HepG2 (cell line): ENCODE results near the gene DNAJB12. TPM values are rescaled to one million over a fixed set of nuclear protein-coding genes. Genes with fewer than 3 reads are reported as not detected.
A peak's percentile ranks its signal among the peaks of the same experiment; 100 is the strongest.

Source experiments
- CCAR2 ChIP-seq: fragments of 200-400 bp; formaldehyde crosslinking; optimal IDR thresholded peaks from 2 replicates; pipeline ENCODE3; 2018; ENCODE audit warnings: low read depth, mild to moderate bottlenecking, low read length, moderate library complexity
- ERF ChIP-seq: IDR thresholded peaks from 2 replicates; pipeline ENCODE4 v1.6.1; 2018; ENCODE audit warnings: missing biosample characterization, missing genetic modification reagents
- HHEX ChIP-seq: IDR thresholded peaks from 2 replicates; pipeline ENCODE4 v1.6.1; 2016; ENCODE audit warnings: control low read depth
- HNF4G ChIP-seq, 2 experiments: sonication (generic) in 1 of 2; formaldehyde crosslinking in 1 of 2; IDR thresholded peaks; 2 replicates each; pipeline versions ENCODE4 v1.4.0 to v1.6.1; 2011 to 2020; ENCODE audit warnings: borderline replicate concordance in 2 of 2, low read depth in 2 of 2, mild to moderate bottlenecking in 2 of 2, low read length in 1 of 2, missing genetic modification reagents in 1 of 2, moderate library complexity in 1 of 2
- JUND ChIP-seq: sonication (generic); formaldehyde crosslinking; IDR thresholded peaks from 2 replicates; pipeline ENCODE4 v1.8.0; 2022; ENCODE audit warnings: mild to moderate bottlenecking, missing genetic modification reagents
- KLF16 ChIP-seq, 2 experiments: sonication (generic) in 1 of 2; formaldehyde crosslinking in 1 of 2; IDR thresholded peaks; 2 replicates each; pipeline versions ENCODE4 v1.6.1 to v1.8.0; 2016 to 2023; ENCODE audit warnings: missing genetic modification reagents in 2 of 2, missing compliant biosample characterization in 1 of 2
- MAFG ChIP-seq: sonication (generic); formaldehyde crosslinking; IDR thresholded peaks from 2 replicates; pipeline ENCODE4 v1.5.1; 2020; ENCODE audit warnings: mild to moderate bottlenecking, missing genetic modification reagents
- NBN ChIP-seq: fragments of 450-650 bp; conservative IDR thresholded peaks from 2 replicates; pipeline ENCODE4 v1.6.1; 2017
- PHF20 ChIP-seq: sonication (generic); formaldehyde crosslinking; IDR thresholded peaks from 2 replicates; pipeline ENCODE4 v1.5.0; 2020; ENCODE audit warnings: mild to moderate bottlenecking, missing genetic modification reagents
- STAT5B ChIP-seq: sonication (generic); formaldehyde crosslinking; IDR thresholded peaks from 2 replicates; pipeline ENCODE4 v1.4.0; 2020; ENCODE audit warnings: missing genetic modification reagents
- TAF15 ChIP-seq: fragments of 200-400 bp; formaldehyde crosslinking; IDR thresholded peaks from one replicate; pipeline ENCODE4 v1.6.1; 2018; ENCODE audit warnings: mild to moderate bottlenecking, low read depth, low read length; ENCODE audit not compliant: poor library complexity, severe bottlenecking
- XBP1 ChIP-seq: sonication (generic); formaldehyde crosslinking; IDR thresholded peaks from 2 replicates; pipeline ENCODE4 v1.5.0; 2020; ENCODE audit warnings: missing genetic modification reagents
- ZBTB4 ChIP-seq: sonication (generic); formaldehyde crosslinking; IDR thresholded peaks from 2 replicates; pipeline ENCODE4 v1.4.0; 2020; ENCODE audit warnings: missing genetic modification reagents, mild to moderate bottlenecking, borderline replicate concordance
- ZBTB49 ChIP-seq: sonication (generic); formaldehyde crosslinking; IDR thresholded peaks from 2 replicates; pipeline ENCODE4 v1.4.0; 2020; ENCODE audit warnings: missing genetic modification reagents, borderline replicate concordance
- ZFP36L2 ChIP-seq: sonication (generic); formaldehyde crosslinking; IDR thresholded peaks from 2 replicates; pipeline ENCODE4 v1.4.0; 2020; ENCODE audit warnings: missing genetic modification reagents
- ZFX ChIP-seq: sonication (generic); formaldehyde crosslinking; IDR thresholded peaks from 2 replicates; pipeline ENCODE4 v1.4.0; 2020; ENCODE audit warnings: mild to moderate bottlenecking, low read depth, missing genetic modification reagents, moderate library complexity
- ZNF367 ChIP-seq: sonication (generic); formaldehyde crosslinking; IDR thresholded peaks from 2 replicates; pipeline ENCODE4 v1.4.0; 2020; ENCODE audit warnings: missing genetic modification reagents, borderline replicate concordance
- ZNF562 ChIP-seq: sonication (generic); formaldehyde crosslinking; IDR thresholded peaks from 2 replicates; pipeline ENCODE4 v1.8.0; 2022; ENCODE audit warnings: missing genetic modification reagents, borderline replicate concordance
- ZNF672 ChIP-seq: sonication (generic); formaldehyde crosslinking; IDR thresholded peaks from 2 replicates; pipeline ENCODE4 v1.8.1; 2022; ENCODE audit warnings: missing genetic modification reagents
- ZNF678 ChIP-seq: sonication (generic); formaldehyde crosslinking; IDR thresholded peaks from 2 replicates; pipeline ENCODE4 v1.4.0; 2020; ENCODE audit warnings: mild to moderate bottlenecking, missing genetic modification reagents
- ZNF691 ChIP-seq: sonication (generic); formaldehyde crosslinking; IDR thresholded peaks from 2 replicates; pipeline ENCODE4 v1.4.0; 2020; ENCODE audit warnings: missing genetic modification reagents, low read depth, mild to moderate bottlenecking, borderline replicate concordance
- ZNF724P ChIP-seq: sonication (generic); formaldehyde crosslinking; IDR thresholded peaks from 2 replicates; pipeline ENCODE4 v1.8.0; 2022; ENCODE audit warnings: missing genetic modification reagents, borderline replicate concordance
- ZNF75D ChIP-seq: sonication (generic); formaldehyde crosslinking; IDR thresholded peaks from 2 replicates; pipeline ENCODE4 v1.8.1; 2023; ENCODE audit warnings: missing genetic modification reagents, mild to moderate bottlenecking, borderline replicate concordance
- ZNF83 ChIP-seq: sonication (generic); formaldehyde crosslinking; IDR thresholded peaks from 2 replicates; pipeline ENCODE4 v1.4.0; 2020; ENCODE audit warnings: missing genetic modification reagents, mild to moderate bottlenecking, borderline replicate concordance
- polyA plus RNA-seq, 8 experiments: library from polyadenylated mRNA; depleted of rRNA in 3 of 8; stranded (reverse) in 7 of 8; unstranded in 1 of 8; fragments of >200 nt; fragmentation: Illumina TruSeq in 4 of 8; extraction: Trizol in 4 of 8; gene quantifications; 2 replicates each; pipeline versions ENCODE4 v1.2.1 to v1.2.3, GENCODE V29; 2011 to 2016; ENCODE audit warnings: low read depth in 4 of 8, missing spikeins in 1 of 8, mixed read lengths in 1 of 8; ENCODE audit not compliant: insufficient read depth in 1 of 8
- total RNA-seq, 5 experiments: library from RNA; depleted of rRNA; stranded (reverse); fragments of >200 nt; fragmentation: Illumina TruSeq; extraction: Trizol; gene quantifications; 2 replicates each; pipeline ENCODE4 v1.2.3, GENCODE V29; 2016; ENCODE audit warnings: low read depth in 1 of 5

Gene DNAJB12
- total and polyA plus RNA-seq, 2 of the 13 experiments (the other 11 are each of a cell fraction or from before 2014, with no cell fraction given), result 10.8 to 18.2 TPM

- TF ChIP-seq ZNF562 (CRISPR knock-in tag) (no peak), ZNF75D (CRISPR knock-in tag) (no peak), ZNF678 (CRISPR knock-in tag) (no peak), MAFG (no peak), PHF20 (CRISPR knock-in tag) (no peak), ERF (CRISPR knock-in tag) (no peak), HHEX (CRISPR knock-in tag) (no peak), CCAR2 (no peak), NBN (no peak), JUND (CRISPR knock-in tag) (no peak), ZNF367 (CRISPR knock-in tag) (no peak), ZNF724P (no peak), HNF4G (IDR thresholded peaks at IDR 0.05; ENCODE audit: borderline replicate concordance, low read depth, low read length) (0 out of 2 replicates have a peak, but pooled peaks have one; percentile 9), HNF4G (CRISPR knock-in tag; IDR thresholded peaks at IDR 0.05; ENCODE audit: borderline replicate concordance, low read depth) (no peak), ZNF672 (CRISPR knock-in tag) (no peak), KLF16 (CRISPR knock-in tag; IDR thresholded peaks at IDR 0.05) (no peak), ZBTB4 (CRISPR knock-in tag) (no peak), ZFP36L2 (no peak), STAT5B (CRISPR knock-in tag) (no peak), ZBTB49 (CRISPR knock-in tag) (no peak), TAF15 (no peak), ZNF691 (no peak), ZNF83 (no peak), XBP1 (no peak), ZFX (CRISPR knock-in tag) (peak; percentile 46)
These were observed 46.3 kb downstream of the DNAJB12 start (continued) for GRCh38 chr10:72308320-72308987.
